SK-N-SH treated with all-trans-retinoic acid at 6 μM for 48 hours (cell line): ENCODE measurements around the gene USP28.

ENCODE experiments used
- ARNTL ChIP-seq: fragments of 450-650 bp; formaldehyde crosslinking; IDR thresholded peaks from 2 replicates; pipeline ENCODE4 v1.5.0; 2020; ENCODE audit warnings: low read depth, mild to moderate bottlenecking, moderate library complexity, borderline replicate concordance
- CSDC2 ChIP-seq: fragments of 250-450 bp; sonication (Bioruptor Pico); IDR thresholded peaks from 2 replicates; pipeline ENCODE4 v1.5.0; 2020; ENCODE audit warnings: mild to moderate bottlenecking, moderate library complexity
- ESRRG ChIP-seq: fragments of 250-450 bp; sonication (Bioruptor Pico); IDR thresholded peaks from 2 replicates; pipeline ENCODE4 v1.6.1; 2021; ENCODE audit warnings: mild to moderate bottlenecking
- GLIS3 ChIP-seq: fragments of 250-450 bp; sonication (Bioruptor Pico); IDR thresholded peaks from 2 replicates; pipeline ENCODE4 v1.5.0; 2020; ENCODE audit warnings: mild to moderate bottlenecking, moderate library complexity
- OSR1 ChIP-seq: fragments of 250-450 bp; sonication (Bioruptor Pico); IDR thresholded peaks from 2 replicates; pipeline ENCODE4 v1.8.0; 2022; ENCODE audit warnings: moderate library complexity, mild to moderate bottlenecking, inconsistent platforms
- PATZ1 ChIP-seq: fragments of 250-450 bp; sonication (Bioruptor Pico); IDR thresholded peaks from 2 replicates; pipeline ENCODE4 v1.8.0; 2020; ENCODE audit warnings: mild to moderate bottlenecking, moderate library complexity, borderline replicate concordance
- PPARA ChIP-seq: fragments of 250-450 bp; sonication (Bioruptor Pico); IDR thresholded peaks from 2 replicates; pipeline ENCODE4 v1.5.0; 2020; ENCODE audit warnings: mild to moderate bottlenecking, borderline replicate concordance
- TSHZ2 ChIP-seq: fragments of 250-450 bp; sonication (Bioruptor Pico); IDR thresholded peaks from 2 replicates; pipeline ENCODE4 v1.5.0; 2020; ENCODE audit warnings: mild to moderate bottlenecking, moderate library complexity
- ZFP3 ChIP-seq: fragments of 250-450 bp; sonication (Bioruptor Pico); IDR thresholded peaks from 2 replicates; pipeline ENCODE4 v1.5.0; 2020; ENCODE audit warnings: mild to moderate bottlenecking, moderate library complexity
- ZNF8 ChIP-seq: fragments of 450-650 bp; formaldehyde crosslinking; IDR thresholded peaks from 2 replicates; pipeline ENCODE4 v1.5.0; 2020; ENCODE audit warnings: mild to moderate bottlenecking, moderate library complexity

GRCh38 chr11:113847111-113847510, 28.3 kb downstream of the USP28 start:
- TF ChIP-seq PATZ1 = no peak
- no peak for TF ChIP-seq ZFP3
- TF ChIP-seq PPARA (CRISPR knock-in tag) = no peak
- no peak for TF ChIP-seq ZNF8 (CRISPR knock-in tag)
- TF ChIP-seq CSDC2 = no peak
- no peak for TF ChIP-seq ESRRG (CRISPR knock-in tag)
- TF ChIP-seq GLIS3 (CRISPR knock-in tag) = no peak
- no peak for TF ChIP-seq TSHZ2 (CRISPR knock-in tag)
- TF ChIP-seq OSR1 (CRISPR knock-in tag) = no peak
- no peak for TF ChIP-seq ARNTL (CRISPR knock-in tag)
